GM19467 (cell line): Measurements from ENCODE around the gene LRP1B.
"Not testable (repeated sequence)": the region's sequence is repeated elsewhere in the genome, so short reads cannot be mapped to it uniquely, and the experiment has no call there.

Experiments
- ATAC-seq: cut with Tn5 transposase; IDR thresholded peaks from one replicate; pipeline ENCODE4 v1.9.1; 2021; ENCODE audit warnings: mild to moderate bottlenecking, moderate library complexity; ENCODE audit not compliant: unreplicated experiment

The LRP1B gene

DNA sequence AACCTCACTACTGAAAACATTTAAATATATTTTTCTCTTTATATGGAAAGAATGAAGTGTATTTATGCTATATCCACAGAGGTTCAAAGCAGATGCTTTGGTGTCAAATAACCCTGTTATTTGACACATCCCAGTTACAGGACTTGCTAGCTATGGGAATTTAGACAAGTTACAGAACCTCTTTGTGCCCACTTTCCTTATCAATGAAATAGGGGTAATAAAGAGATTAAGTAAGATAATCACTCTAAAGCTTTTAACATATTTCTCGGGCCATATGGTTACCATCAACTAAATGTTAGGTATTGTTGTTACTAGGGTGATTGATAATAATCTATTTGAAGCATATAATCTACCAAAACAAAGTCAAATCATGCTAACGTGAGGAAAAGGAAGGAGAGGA is 1690.0 kb downstream of the LRP1B start:
- ATAC-seq, result no peak

- no peak for ATAC-seq
Measured at GRCh38 chr2:140436936-140437335, 1693.9 kb downstream of the LRP1B start.

DNA sequence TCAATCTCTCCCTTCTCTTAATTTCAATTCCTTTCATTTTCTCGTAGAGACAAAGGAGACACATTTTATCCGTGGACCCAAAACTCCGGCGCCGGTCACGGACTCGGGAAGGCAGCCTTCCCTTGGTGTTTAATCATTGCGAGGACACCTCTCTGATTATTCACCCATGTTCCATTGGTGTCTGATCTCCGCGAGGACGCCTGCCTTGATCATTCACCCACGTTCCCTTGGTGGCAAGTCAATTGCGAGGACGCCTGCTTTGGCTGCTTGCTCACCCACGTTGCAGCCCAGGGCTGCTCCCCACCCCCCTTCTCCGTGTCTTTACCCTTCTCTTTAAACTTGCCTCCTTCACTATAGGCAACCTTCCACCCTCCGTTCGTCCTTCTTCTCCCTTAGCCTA is 1703.8 kb downstream of the LRP1B start:
- not testable (repeated sequence) for ATAC-seq

- no peak for ATAC-seq
Measured at GRCh38 chr2:140424471-140424870, 1706.3 kb downstream of the LRP1B start.

- ATAC-seq, result no peak
Measured at GRCh38 chr2:140422759-140423158, 1708.1 kb downstream of the LRP1B start.

DNA sequence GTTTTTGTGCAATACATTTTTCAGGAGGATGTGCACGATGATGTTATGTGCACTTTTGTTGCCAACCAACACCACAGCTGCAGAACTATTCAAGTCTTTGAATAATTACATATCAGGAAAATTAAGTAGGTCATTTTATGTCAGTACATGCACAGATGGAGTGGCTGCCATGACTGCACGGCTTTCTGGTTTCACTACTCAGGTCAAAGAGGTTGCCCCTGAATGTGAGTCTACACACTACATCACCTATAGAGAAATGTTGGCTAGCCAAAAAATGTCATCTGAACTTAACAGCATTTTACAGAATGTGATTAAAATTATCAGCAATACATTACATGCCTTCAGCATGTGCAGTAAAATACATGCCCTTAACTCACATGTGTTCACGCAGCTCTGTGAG is 1713.3 kb downstream of the LRP1B start:
- ATAC-seq, result no peak

DNA sequence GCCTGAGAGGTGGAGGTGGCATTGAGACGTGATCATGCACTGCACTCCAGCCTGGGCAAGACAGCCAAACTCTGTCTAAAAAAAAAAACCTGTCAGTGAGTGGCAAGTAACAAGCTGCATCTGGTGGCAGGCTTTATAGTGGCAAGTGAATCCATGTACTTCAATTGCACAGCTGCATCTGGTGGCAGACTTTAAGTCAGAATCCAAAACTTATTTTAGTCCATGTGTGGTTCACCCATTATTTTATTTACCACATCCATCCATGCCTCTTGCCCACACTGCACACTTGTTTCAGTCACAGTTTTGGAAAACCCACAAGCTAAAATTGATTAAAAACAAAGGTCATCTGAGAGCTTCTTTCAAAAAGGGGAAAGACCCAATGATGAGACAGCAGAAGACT is 1714.2 kb downstream of the LRP1B start:
- no peak for ATAC-seq

DNA sequence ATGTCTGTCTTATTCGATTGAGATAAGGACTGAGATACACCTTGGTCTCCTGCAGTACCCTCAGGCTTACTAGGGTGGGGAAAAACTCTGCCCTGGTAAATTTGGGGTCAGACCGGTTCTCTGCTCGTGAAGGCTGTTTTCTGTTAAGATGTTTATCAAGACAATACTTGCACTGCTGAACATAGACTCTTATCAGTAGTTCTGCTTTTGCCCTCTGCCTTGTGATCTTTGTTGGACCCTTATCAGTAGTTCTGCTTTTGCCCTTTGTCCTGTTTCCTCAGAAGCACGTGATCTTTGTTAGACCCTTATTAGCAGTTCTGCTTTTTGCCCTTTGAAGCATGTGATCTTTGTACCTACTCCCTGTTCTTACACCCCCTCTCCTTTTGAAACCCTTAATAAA is 1715.8 kb downstream of the LRP1B start:
- ATAC-seq, result not testable (repeated sequence)

DNA sequence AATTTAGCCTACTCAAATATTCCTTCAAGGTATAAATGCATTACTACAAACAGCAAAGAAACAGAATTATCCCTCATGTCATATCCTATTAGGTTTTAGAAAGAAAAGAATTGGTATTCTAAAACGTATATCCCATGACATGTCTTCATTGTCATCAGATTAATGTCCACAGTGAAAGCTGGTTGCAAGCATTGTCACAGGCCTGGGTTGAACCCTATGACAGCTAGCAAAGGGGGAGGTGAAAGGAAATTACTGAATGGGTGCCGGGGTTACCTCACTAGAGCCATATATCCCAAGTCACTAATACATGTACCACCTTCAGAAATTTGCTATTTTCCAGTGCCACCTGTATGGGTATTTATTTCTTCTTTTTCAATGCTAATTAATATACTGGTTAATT is 1720.1 kb downstream of the LRP1B start:
- no peak for ATAC-seq

- no peak for ATAC-seq
Measured at GRCh38 chr2:140401056-140401455, 1729.8 kb downstream of the LRP1B start.

- ATAC-seq, result no peak
Measured at GRCh38 chr2:140392824-140393223, 1738.0 kb downstream of the LRP1B start.

DNA sequence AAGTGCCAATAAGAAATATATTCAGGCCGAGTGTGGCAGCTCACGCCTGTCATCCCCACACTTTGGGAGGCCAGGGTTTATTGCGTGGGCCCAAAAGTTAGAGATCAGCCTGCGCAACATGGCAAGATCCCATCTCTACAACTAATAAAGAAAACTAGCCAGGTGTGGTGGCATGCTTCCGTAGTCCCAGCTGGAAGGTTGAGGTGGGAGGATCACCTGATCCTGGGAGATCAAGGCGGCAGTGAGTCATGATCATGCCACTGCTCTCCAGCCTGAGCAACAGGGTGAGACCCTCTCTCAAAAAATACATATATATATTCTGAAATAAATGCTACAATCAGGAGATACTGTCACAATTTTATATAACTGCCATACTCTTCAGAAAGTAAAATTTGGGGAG is 1745.9 kb downstream of the LRP1B start:
- no peak for ATAC-seq

- no peak for ATAC-seq
Measured at GRCh38 chr2:140383781-140384180, 1747.0 kb downstream of the LRP1B start.

- ATAC-seq, result no peak
Measured at GRCh38 chr2:140376686-140377085, 1754.1 kb downstream of the LRP1B start.

- no peak for ATAC-seq
Measured at GRCh38 chr2:140363131-140363530, 1767.7 kb downstream of the LRP1B start.

DNA sequence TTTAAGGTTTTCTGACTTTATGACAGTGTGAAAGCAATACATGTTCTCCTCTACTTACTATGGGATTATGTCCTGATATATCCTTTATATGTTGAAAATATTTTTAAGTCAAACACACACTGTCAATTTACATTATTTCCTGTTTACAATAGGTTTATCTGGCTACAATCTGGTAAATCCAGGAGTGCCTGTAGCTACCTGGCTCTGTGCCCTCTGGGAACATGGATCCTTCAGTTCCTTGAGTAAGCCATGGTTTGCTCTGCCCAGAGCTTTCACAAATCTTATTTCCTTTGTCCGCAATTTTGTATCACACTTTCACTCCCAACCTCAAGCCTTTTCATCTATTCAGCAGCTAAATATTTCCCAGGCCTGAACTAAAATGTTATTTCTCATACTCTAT is 1768.5 kb downstream of the LRP1B start:
- ATAC-seq, result no peak

- ATAC-seq, result no peak
Measured at GRCh38 chr2:140359056-140359771, 1771.6 kb downstream of the LRP1B start.

- ATAC-seq, result no peak
Measured at GRCh38 chr2:140356697-140357096, 1774.1 kb downstream of the LRP1B start.

GRCh38 chr2:140355511-140356090 is 1775.2 kb downstream of the LRP1B start:
- ATAC-seq, result no peak

GRCh38 chr2:140354544-140354943 is 1776.3 kb downstream of the LRP1B start:
- ATAC-seq, result no peak

- ATAC-seq, result no peak
Measured at GRCh38 chr2:140353541-140353940, 1777.3 kb downstream of the LRP1B start.

DNA sequence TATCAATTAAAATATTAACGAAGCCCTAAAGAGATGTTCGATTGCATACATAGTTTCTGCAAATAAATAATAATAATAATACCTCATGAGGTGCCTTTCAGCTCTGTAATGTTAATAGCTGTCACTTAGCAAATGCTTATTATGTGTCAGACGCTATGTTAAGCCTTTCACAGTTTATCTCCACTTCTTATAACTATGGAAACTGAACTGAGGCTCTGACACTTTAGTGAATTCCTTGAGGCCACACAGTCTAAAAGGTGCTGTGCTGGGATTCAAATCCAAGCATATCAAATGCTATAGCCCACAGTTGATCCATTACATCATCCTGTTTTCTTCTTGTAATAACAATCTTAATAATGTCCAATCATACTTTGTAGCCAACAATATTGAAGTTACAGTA is 1779.1 kb downstream of the LRP1B start:
- no peak for ATAC-seq

DNA sequence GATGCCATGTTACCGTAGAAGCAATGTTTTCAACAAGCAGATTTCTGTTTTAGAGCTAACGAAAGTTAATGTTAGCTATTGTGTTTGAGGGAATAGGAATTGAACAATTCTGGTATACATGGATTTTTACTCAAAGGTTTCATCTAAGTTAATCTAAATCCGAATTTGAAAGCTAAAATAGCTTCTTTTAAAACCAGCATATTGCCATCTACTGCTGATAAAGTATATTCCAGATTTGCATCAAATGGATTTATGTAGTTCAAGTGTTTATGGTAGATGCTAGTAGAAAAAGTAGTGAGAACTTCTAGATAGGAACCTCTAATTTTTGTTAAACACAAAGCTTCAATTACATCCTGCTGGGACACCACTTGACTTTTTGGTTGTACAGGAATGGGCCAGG is 1781.1 kb downstream of the LRP1B start:
- ATAC-seq, result no peak
